ENCODE measurements around the gene FARS2.

The FARS2 gene

GRCh38 chr6:5307058-5307457 is 45.7 kb downstream of the FARS2 start:
- Histone ChIP-seq H3K9ac (ENCODE audit: low read depth, low read length) (no peak overlapping the region), H3K9me3 (ENCODE audit: control insufficient read depth, insufficient read depth, low read length) (no peaks in the 10 kb centered on the region), H3K4me1 (ENCODE audit: control insufficient read depth, insufficient read depth, low read length) (peaks cover 8% of the 10 kb centered on the region), H3K4me3 (ENCODE audit: low read depth, low read length) (no peak overlapping the region), H3K36me3 (ENCODE audit: control insufficient read depth, insufficient read depth, low read length) (no peaks in the 10 kb centered on the region), H3K27me3 (ENCODE audit: control insufficient read depth, insufficient read depth, low read length) (no peaks in the 10 kb centered on the region)

GRCh38 chr6:5308066-5308465 is 46.8 kb downstream of the FARS2 start:
- Histone ChIP-seq H3K27me3 (ENCODE audit: control insufficient read depth, insufficient read depth, low read length) (no peaks in the 10 kb centered on the region), H3K9me3 (ENCODE audit: control insufficient read depth, insufficient read depth, low read length) (no peaks in the 10 kb centered on the region), H3K36me3 (ENCODE audit: control insufficient read depth, insufficient read depth, low read length) (no peaks in the 10 kb centered on the region), H3K4me1 (ENCODE audit: control insufficient read depth, insufficient read depth, low read length) (peaks cover 11% of the 10 kb centered on the region), H3K9ac (ENCODE audit: low read depth, low read length) (no peak overlapping the region), H3K4me3 (ENCODE audit: low read depth, low read length) (no peak overlapping the region)

- Histone ChIP-seq H3K4me1 (ENCODE audit: control insufficient read depth, insufficient read depth, low read length) (peaks cover 25% of the 10 kb centered on the region), H3K4me3 (ENCODE audit: low read depth, low read length) (no peak overlapping the region), H3K36me3 (ENCODE audit: control insufficient read depth, insufficient read depth, low read length) (no peaks in the 10 kb centered on the region), H3K9me3 (ENCODE audit: control insufficient read depth, insufficient read depth, low read length) (no peaks in the 10 kb centered on the region), H3K9ac (ENCODE audit: low read depth, low read length) (no peak overlapping the region), H3K27me3 (ENCODE audit: control insufficient read depth, insufficient read depth, low read length) (no peaks in the 10 kb centered on the region)
These were observed 53.0 kb downstream of the FARS2 start for GRCh38 chr6:5314191-5314865.

DNA sequence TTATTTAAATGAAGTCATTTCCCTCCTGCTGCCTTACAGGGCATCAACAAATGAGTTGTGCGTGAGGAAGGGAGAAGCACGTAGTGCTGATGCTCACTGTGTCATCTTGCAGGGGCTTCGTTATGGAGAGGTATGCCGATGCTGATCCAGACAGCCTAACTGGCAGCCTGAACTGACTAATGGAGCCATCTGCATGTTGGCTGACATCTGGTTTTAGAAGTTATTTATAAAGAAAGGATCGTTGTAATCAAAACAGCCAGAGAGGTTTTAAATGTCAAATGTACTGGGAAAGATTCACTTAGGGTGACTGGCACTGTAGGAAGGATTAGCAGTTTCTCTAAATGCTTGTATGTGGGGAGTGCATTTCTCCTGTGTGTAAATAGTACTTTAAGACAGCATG is 54.6 kb downstream of the FARS2 start:
- peaks cover 25% of the 10 kb centered on the region for H3K4me1 ChIP-seq (ENCODE audit: control insufficient read depth, insufficient read depth, low read length)
- H3K9ac ChIP-seq (ENCODE audit: low read depth, low read length), result no peak overlapping the region
- no peaks in the 10 kb centered on the region for H3K27me3 ChIP-seq (ENCODE audit: control insufficient read depth, insufficient read depth, low read length)
- H3K4me3 ChIP-seq (ENCODE audit: low read depth, low read length), result no peak overlapping the region
- H3K36me3 ChIP-seq (ENCODE audit: control insufficient read depth, insufficient read depth, low read length), result no peaks in the 10 kb centered on the region
- no peaks in the 10 kb centered on the region for H3K9me3 ChIP-seq (ENCODE audit: control insufficient read depth, insufficient read depth, low read length)

DNA sequence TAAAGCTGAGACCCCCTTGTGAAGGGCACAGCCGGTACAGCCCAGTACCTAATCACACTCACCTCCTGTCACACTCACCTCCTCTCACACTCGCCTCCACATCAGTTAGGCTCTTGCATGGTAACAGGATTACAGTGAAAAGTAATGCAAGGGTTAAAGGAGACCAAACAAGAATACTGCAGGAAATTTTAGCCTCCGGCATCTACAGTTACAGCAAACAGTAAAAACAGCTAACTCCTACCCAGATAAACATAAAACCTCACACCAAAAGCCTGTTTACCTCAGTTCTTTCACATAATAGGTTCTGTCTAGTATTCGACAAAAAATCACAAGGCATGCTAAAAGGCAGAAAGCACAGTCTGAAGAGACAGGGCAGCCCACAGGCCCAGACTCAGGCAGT is 55.6 kb downstream of the FARS2 start:
- H3K9ac ChIP-seq (ENCODE audit: low read depth, low read length), result no peak overlapping the region
- H3K9me3 ChIP-seq (ENCODE audit: control insufficient read depth, insufficient read depth, low read length), result no peaks in the 10 kb centered on the region
- peaks cover 25% of the 10 kb centered on the region for H3K4me1 ChIP-seq (ENCODE audit: control insufficient read depth, insufficient read depth, low read length)
- no peak overlapping the region for H3K4me3 ChIP-seq (ENCODE audit: low read depth, low read length)
- no peaks in the 10 kb centered on the region for H3K36me3 ChIP-seq (ENCODE audit: control insufficient read depth, insufficient read depth, low read length)
- no peaks in the 10 kb centered on the region for H3K27me3 ChIP-seq (ENCODE audit: control insufficient read depth, insufficient read depth, low read length)

GRCh38 chr6:5318617-5319272 is 57.4 kb downstream of the FARS2 start:
- H3K4me3 ChIP-seq (ENCODE audit: low read depth, low read length), result no peak overlapping the region
- H3K4me1 ChIP-seq (ENCODE audit: control insufficient read depth, insufficient read depth, low read length), result peaks cover 14% of the 10 kb centered on the region
- no peaks in the 10 kb centered on the region for H3K9me3 ChIP-seq (ENCODE audit: control insufficient read depth, insufficient read depth, low read length)
- no peak overlapping the region for H3K9ac ChIP-seq (ENCODE audit: low read depth, low read length)
- H3K36me3 ChIP-seq (ENCODE audit: control insufficient read depth, insufficient read depth, low read length), result no peaks in the 10 kb centered on the region
- no peaks in the 10 kb centered on the region for H3K27me3 ChIP-seq (ENCODE audit: control insufficient read depth, insufficient read depth, low read length)

- no peak overlapping the region for H3K9ac ChIP-seq (ENCODE audit: low read depth, low read length)
- H3K9me3 ChIP-seq (ENCODE audit: control insufficient read depth, insufficient read depth, low read length), result peaks cover 10% of the 10 kb centered on the region
- no peak overlapping the region for H3K4me3 ChIP-seq (ENCODE audit: low read depth, low read length)
- H3K27me3 ChIP-seq (ENCODE audit: control insufficient read depth, insufficient read depth, low read length), result no peaks in the 10 kb centered on the region
- no peaks in the 10 kb centered on the region for H3K4me1 ChIP-seq (ENCODE audit: control insufficient read depth, insufficient read depth, low read length)
- no peaks in the 10 kb centered on the region for H3K36me3 ChIP-seq (ENCODE audit: control insufficient read depth, insufficient read depth, low read length)
These were observed 62.7 kb downstream of the FARS2 start for GRCh38 chr6:5323979-5324378.

DNA sequence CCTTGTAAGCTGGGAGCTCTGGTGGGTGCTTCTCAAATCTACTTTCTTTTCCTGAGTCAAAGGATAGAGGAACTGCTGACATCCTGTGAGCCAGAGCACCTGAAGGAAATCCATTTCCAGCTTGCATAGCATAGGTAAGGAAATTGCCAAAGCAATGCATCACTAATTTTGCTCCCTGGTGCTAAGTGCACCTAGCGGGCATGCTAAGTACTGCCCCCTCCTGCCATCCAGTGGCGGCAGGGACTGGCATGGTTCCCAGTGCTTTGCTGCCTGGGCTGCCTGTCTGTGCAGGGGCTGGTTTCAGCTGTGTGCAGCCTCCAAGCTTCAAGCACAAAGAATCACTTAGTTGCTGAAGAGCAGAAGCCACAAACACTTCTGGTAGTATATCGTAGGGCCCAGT is 63.9 kb downstream of the FARS2 start:
- H3K4me1 ChIP-seq (ENCODE audit: control insufficient read depth, insufficient read depth, low read length), result no peaks in the 10 kb centered on the region
- H3K27me3 ChIP-seq (ENCODE audit: control insufficient read depth, insufficient read depth, low read length), result no peaks in the 10 kb centered on the region
- peaks cover 10% of the 10 kb centered on the region for H3K9me3 ChIP-seq (ENCODE audit: control insufficient read depth, insufficient read depth, low read length)
- no peak overlapping the region for H3K4me3 ChIP-seq (ENCODE audit: low read depth, low read length)
- H3K36me3 ChIP-seq (ENCODE audit: control insufficient read depth, insufficient read depth, low read length), result no peaks in the 10 kb centered on the region
- no peak overlapping the region for H3K9ac ChIP-seq (ENCODE audit: low read depth, low read length)

GRCh38 chr6:5326022-5326641 is 64.8 kb downstream of the FARS2 start:
- H3K36me3 ChIP-seq (ENCODE audit: control insufficient read depth, insufficient read depth, low read length), result no peaks in the 10 kb centered on the region
- H3K9me3 ChIP-seq (ENCODE audit: control insufficient read depth, insufficient read depth, low read length), result peaks cover 10% of the 10 kb centered on the region
- no peak overlapping the region for H3K9ac ChIP-seq (ENCODE audit: low read depth, low read length)
- no peaks in the 10 kb centered on the region for H3K27me3 ChIP-seq (ENCODE audit: control insufficient read depth, insufficient read depth, low read length)
- H3K4me1 ChIP-seq (ENCODE audit: control insufficient read depth, insufficient read depth, low read length), result no peaks in the 10 kb centered on the region
- H3K4me3 ChIP-seq (ENCODE audit: low read depth, low read length), result no peak overlapping the region

DNA sequence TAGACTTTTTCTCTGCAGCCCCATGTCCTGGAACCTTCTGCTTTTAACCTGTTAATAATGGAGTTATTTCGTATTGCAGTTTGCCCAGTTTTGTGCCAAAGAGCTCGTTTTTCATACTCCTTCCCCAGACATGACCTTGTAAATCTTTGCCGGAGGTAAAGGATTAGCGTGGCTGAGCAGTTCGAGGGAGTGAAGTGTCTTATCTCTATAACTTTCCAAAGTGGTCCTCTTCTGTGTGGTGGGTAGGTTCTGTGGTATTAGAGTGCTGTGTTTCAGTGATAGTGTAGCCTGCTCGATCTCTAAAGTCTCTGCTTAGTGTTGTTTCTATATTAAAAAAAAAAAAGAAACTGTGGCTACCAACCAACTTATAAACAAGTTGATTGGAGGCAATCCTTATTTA is 67.5 kb downstream of the FARS2 start:
- H3K4me3 ChIP-seq (ENCODE audit: low read depth, low read length), result no peak overlapping the region
- no peak overlapping the region for H3K9ac ChIP-seq (ENCODE audit: low read depth, low read length)

DNA sequence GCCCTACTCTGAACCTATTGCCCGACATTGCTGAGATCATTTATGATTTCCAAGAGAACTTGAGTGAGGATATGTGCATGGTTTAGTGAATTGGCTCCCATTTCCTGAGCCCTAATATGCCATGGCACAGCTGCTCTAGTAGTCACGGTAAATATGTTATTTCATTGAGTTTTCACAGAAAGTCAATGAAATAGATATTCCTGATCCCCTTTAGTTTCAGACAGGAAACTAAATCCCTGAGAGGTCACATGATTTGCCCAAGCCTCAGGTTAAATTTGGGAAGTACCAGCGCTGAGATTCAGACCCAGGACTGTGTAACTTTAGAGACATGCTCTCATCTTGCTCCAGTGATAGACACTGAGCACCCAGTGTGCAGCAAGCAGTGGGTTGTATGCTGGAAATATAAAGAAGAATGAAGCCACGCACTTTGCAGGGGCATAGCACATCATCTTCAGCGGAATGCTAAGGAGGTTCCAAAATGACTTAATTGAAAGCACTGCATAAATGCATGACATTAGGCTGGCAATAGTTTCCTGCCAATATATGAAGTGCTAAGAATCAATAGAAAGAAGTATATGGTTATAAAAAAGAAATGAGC is 70.6 kb downstream of the FARS2 start:
- H3K27me3 ChIP-seq (ENCODE audit: control insufficient read depth, insufficient read depth, low read length), result no peaks in the 10 kb centered on the region
- no peak overlapping the region for H3K4me3 ChIP-seq (ENCODE audit: low read depth, low read length)
- no peak overlapping the region for H3K9ac ChIP-seq (ENCODE audit: low read depth, low read length)
- H3K9me3 ChIP-seq (ENCODE audit: control insufficient read depth, insufficient read depth, low read length), result no peaks in the 10 kb centered on the region
- no peaks in the 10 kb centered on the region for H3K4me1 ChIP-seq (ENCODE audit: control insufficient read depth, insufficient read depth, low read length)
- H3K36me3 ChIP-seq (ENCODE audit: control insufficient read depth, insufficient read depth, low read length), result no peaks in the 10 kb centered on the region

More for the DNA sequence above, 67.5 kb downstream of the FARS2 start:
- peaks cover 10% of the 10 kb centered on the region for H3K9me3 ChIP-seq (ENCODE audit: control insufficient read depth, insufficient read depth, low read length)
- no peaks in the 10 kb centered on the region for H3K36me3 ChIP-seq (ENCODE audit: control insufficient read depth, insufficient read depth, low read length)
- H3K27me3 ChIP-seq (ENCODE audit: control insufficient read depth, insufficient read depth, low read length), result no peaks in the 10 kb centered on the region
- H3K4me1 ChIP-seq (ENCODE audit: control insufficient read depth, insufficient read depth, low read length), result no peaks in the 10 kb centered on the region

- Histone ChIP-seq H3K4me3 (ENCODE audit: low read depth, low read length) (no peak overlapping the region), H3K9me3 (ENCODE audit: control insufficient read depth, insufficient read depth, low read length) (no peaks in the 10 kb centered on the region), H3K4me1 (ENCODE audit: control insufficient read depth, insufficient read depth, low read length) (no peaks in the 10 kb centered on the region), H3K27me3 (ENCODE audit: control insufficient read depth, insufficient read depth, low read length) (no peaks in the 10 kb centered on the region), H3K9ac (ENCODE audit: low read depth, low read length) (no peak overlapping the region), H3K36me3 (ENCODE audit: control insufficient read depth, insufficient read depth, low read length) (no peaks in the 10 kb centered on the region)
These were observed 72.3 kb downstream of the FARS2 start for GRCh38 chr6:5333658-5334057.
